GM10248 (cell line): Measurements from ENCODE around the gene MEST.

Experiments used
- CTCF ChIA-PET: fragments of 300-600 bp; sonication (Branson Sonifier 250); formaldehyde crosslinking; extraction: SDS; loops from one replicate; lab custom pipeline; 2021; ENCODE audit warnings: antibody characterized with exemption; lab: Yijun Ruan, JAX
- POLR2A ChIA-PET: fragments of 350-650 bp; sonication (Branson Sonifier 250); formaldehyde crosslinking; extraction: SDS; loops from one replicate; lab custom pipeline; 2020; ENCODE audit warnings: antibody characterized with exemption; lab: Yijun Ruan, JAX
- DNase-seq: peaks from one replicate; pipeline ENCODE4 v3.0.0; 2012; ENCODE audit errors: extremely low spot score
- CTCF ChIP-seq: IDR thresholded peaks from 2 replicates; pipeline ENCODE4 v1.5.1; 2012; ENCODE audit warnings: mild to moderate bottlenecking, low read depth; ENCODE audit errors: extremely low read depth, missing control alignments, control extremely low read depth

MEST gene

GRCh38 chr7:130473289-130473688 lies 18.6 kb upstream of the MEST start:
- no peak for TF ChIP-seq CTCF
- DNase-seq, result no peak
- ChIA-PET CTCF (interaction anchor here (0.7 to 1.3 kb wide), 3 partner anchors 9 to 11 kb away, joined by 3 to 6 read pairs (median 4); no protein-coding TSS in a partner anchor), POLR2A (no interaction called here)

- CTCF ChIA-PET, result interaction anchor here (1.1 to 1.3 kb wide), 2 partner anchors 10 to 11 kb away, joined by 3 to 6 read pairs; no protein-coding TSS in a partner anchor
- TF ChIP-seq CTCF, result no peak
- no peak for DNase-seq
- POLR2A ChIA-PET, result no interaction called here
Measured at GRCh38 chr7:130473876-130474275, 18.0 kb upstream of the MEST start.

- POLR2A ChIA-PET, result no interaction called here
- DNase-seq, result no peak
- no peak for TF ChIP-seq CTCF
- CTCF ChIA-PET, result interaction anchor here (1.2 kb wide), 1 partner anchor 12 kb away, joined by 3 read pairs; no protein-coding TSS in a partner anchor
Measured at GRCh38 chr7:130475776-130476175, 16.1 kb upstream of the MEST start.

- CTCF ChIA-PET, result interaction anchor here (0.9 to 1.2 kb wide), 5 partner anchors 12 to 49 kb away, joined by 3 read pairs; no protein-coding TSS in a partner anchor
Measured at GRCh38 chr7:130476297-130477150, 15.4 kb upstream of the MEST start.

GRCh38 chr7:130478991-130479390 lies 12.9 kb upstream of the MEST start:
- no peak for DNase-seq
- ChIA-PET CTCF (interaction anchor here (1.2 to 1.5 kb wide), 3 partner anchors 8 to 25 kb away, joined by 3 to 4 read pairs (median 3); no protein-coding TSS in a partner anchor), POLR2A (no interaction called here)
- TF ChIP-seq CTCF, result no peak

More at GRCh38 chr7:130476297-130477150, 15.4 kb upstream of the MEST start:
- POLR2A ChIA-PET, result no interaction called here
- DNase-seq, result no peak
- no peak for TF ChIP-seq CTCF

GRCh38 chr7:130479716-130480400 lies 12.0 kb upstream of the MEST start:
- TF ChIP-seq CTCF, result no peak
- ChIA-PET CTCF (interaction anchor here (1.2 to 1.5 kb wide), 3 partner anchors 7 to 26 kb away, joined by 3 to 4 read pairs (median 3); no protein-coding TSS in a partner anchor), POLR2A (no interaction called here)
- no peak for DNase-seq
